ENCODE data around the gene DIAPH1. TPM values are rescaled to one million over a fixed set of nuclear protein-coding genes. Genes with fewer than 3 reads are reported as not detected.

DIAPH1 gene
- total and polyA plus RNA-seq, 8 donors, result 18.0 to 181 (median 76.6) TPM

DNA sequence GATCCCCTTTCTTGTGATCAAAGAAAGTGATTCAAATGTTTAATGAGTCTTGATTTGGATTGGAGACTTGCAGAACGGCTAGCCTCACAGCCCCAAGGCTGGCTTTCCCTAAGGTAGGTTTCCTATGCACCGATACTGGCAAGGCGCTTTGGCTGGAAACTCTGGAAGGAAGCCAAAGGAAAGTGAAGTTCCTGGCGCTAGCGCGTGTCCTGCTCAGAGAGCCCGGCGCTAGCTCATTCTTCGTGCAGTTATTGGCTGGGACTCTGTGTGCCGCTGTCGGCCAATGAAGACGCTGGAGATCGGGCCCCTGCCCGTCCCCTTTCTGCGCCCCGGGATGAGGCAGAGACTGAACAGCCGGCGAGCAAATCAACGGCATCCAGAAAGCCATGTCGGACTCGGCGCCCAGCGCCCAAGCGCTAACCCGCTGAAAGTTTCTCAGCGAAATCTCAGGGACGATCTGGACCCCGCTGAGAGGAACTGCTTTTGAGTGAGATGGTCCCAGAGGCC, 143.1 kb downstream of the DIAPH1 start, which contains the start of gene PCDHGC3:
PCDHGC3 (plus strand) TSS at position 342 of the 507 bp plus-strand sequence; CDS start at position 493, 151 bp downstream.
- DNase-seq, result peak; percentile 88 to 96
- Histone ChIP-seq H3K4me1 (peaks cover 17 to 57% (median 49%) of the 10 kb centered on the region in 4 donors), H3K27me3 (peaks cover 0 to 41% (median 21%) of the 10 kb centered on the region in 3 donors), H3K36me3 (no peaks in the 10 kb centered on the region), H3K4me3 (peak within 1 kb of the TSS; percentile 58 to 70 (median 64)), H3K27ac (peak within 1 kb of the TSS; percentile 61 to 92 (median 86)), H3K9me3 (no peaks in the 10 kb centered on the region)
- intact Hi-C loops (cut with DNase I; ENCODE audit: low total_unique reads), result loop anchor here (10.0 kb wide), 1 partner anchor 49 kb away; no protein-coding TSS in a partner anchor
- TF ChIP-seq EP300 (IDR thresholded peaks at IDR 0.05), result no peak
- peak in 2 of 7 experiments; percentile 21 for TF ChIP-seq CTCF (IDR thresholded peaks at IDR 0.05)
- TF ChIP-seq POLR2A (IDR thresholded peaks at IDR 0.05), result no peak
- peak; percentile 57 to 85 (median 63) for TF ChIP-seq POLR2AphosphoS5 (IDR thresholded peaks at IDR 0.05)
- 0 to 2% (median 1%) methylated on average over 19 to 28 of the region's 28 CpGs for whole genome bisulfite sequencing, 5 donors

DNA sequence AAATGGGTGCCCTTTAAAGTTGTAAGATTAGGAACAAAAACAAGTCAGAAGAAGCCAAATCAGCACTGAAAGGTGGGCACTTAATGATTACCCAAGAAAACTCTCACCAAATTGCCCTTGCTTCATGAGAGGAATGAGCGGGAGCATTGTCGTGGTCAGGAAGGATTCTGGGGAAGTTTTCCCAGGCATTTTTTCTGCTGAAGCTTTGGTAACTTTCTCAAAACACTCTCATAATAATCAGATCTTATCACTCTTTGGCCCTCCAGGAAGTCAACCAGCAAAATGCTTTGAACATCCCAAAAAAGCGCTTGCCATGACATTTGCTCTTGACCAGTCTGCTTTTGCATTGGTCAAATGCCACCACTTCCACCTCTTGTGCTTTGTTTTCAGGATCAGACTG, 153.4 kb downstream of the DIAPH1 start:
- WGBS, 5 donors, result 88 to 96% (median 93%) methylated on average over 3 of the region's 3 CpGs
- no peaks in the 10 kb centered on the region for H3K27me3 ChIP-seq
- no peak for DNase-seq
- intact Hi-C loops (cut with DNase I; ENCODE audit: low total_unique reads), result no loop called here
- H3K4me1 ChIP-seq, result no peaks in the 10 kb centered on the region
- TF ChIP-seq CTCF (IDR thresholded peaks at IDR 0.05) (no peak), EP300 (IDR thresholded peaks at IDR 0.05) (no peak), POLR2AphosphoS5 (IDR thresholded peaks at IDR 0.05) (no peak), POLR2A (IDR thresholded peaks at IDR 0.05) (no peak)
- H3K27ac ChIP-seq, result no peak overlapping the region
- peaks cover 0 to 15% (median 0%) of the 10 kb centered on the region in 4 donors for H3K9me3 ChIP-seq
- no peak overlapping the region for H3K4me3 ChIP-seq
- H3K36me3 ChIP-seq, result peaks cover 0 to 5% (median 0%) of the 10 kb centered on the region in 4 donors

Small RNA genes within 50 kb of the gene (small RNA-seq; reads per million reads assigned to genes)
- gene RPS27AP10, result 0 reads per million in 4 donors

Other genes with a start within 250 kb of the DIAPH1 start
- 1 to 10 TPM in 4 of 5 donors, under 1 TPM in 1; 0.87 to 8.8 (median 3.8) TPM for gene PCDHGB3, start 248.8 kb downstream of the DIAPH1 start, total RNA-seq
- under 1 TPM in 2 of 3 donors, not detected in 1; 0.06 to 0.08 TPM for gene PCDHGB3, start 248.8 kb downstream of the DIAPH1 start, polyA plus RNA-seq
- 1 to 10 TPM in 3 of 5 donors, under 1 TPM in 2; 0.29 to 4.4 (median 1.8) TPM for gene PCDHGA6, start 245.1 kb downstream of the DIAPH1 start, total RNA-seq
- gene PCDHGA6, start 245.1 kb downstream of the DIAPH1 start, polyA plus RNA-seq, result under 1 TPM in 2 of 3 donors, not detected in 1; 0.06 to 0.38 TPM
- gene PCDHGA7, start 236.3 kb downstream of the DIAPH1 start, total RNA-seq, result 10 to 100 TPM in 1 of 5 donors, 1 to 10 TPM in 2, under 1 TPM in 1, not detected in 1; 0.87 to 29.0 (median 2.7) TPM
- gene PCDHGA7, start 236.3 kb downstream of the DIAPH1 start, polyA plus RNA-seq, result under 1 TPM in 2 of 3 donors, not detected in 1; 0.06 to 0.30 TPM
- gene PCDHGB4, start 231.3 kb downstream of the DIAPH1 start, total RNA-seq, result 10 to 100 TPM in 1 of 5 donors, 1 to 10 TPM in 2, under 1 TPM in 2; 0.29 to 12.1 (median 1.2) TPM
- under 1 TPM in 2 of 3 donors, not detected in 1; 0.12 to 0.45 TPM for gene PCDHGB4, start 231.3 kb downstream of the DIAPH1 start, polyA plus RNA-seq
- gene PCDHGA8, start 226.4 kb downstream of the DIAPH1 start, total RNA-seq, result 10 to 100 TPM in 1 of 5 donors, 1 to 10 TPM in 2, under 1 TPM in 2; under 0.01 to 12.5 (median 1.2) TPM
- gene PCDHGA8, start 226.4 kb downstream of the DIAPH1 start, polyA plus RNA-seq, result under 1 TPM in 2 of 3 donors, not detected in 1; 0.06 to 0.08 TPM
- 10 to 100 TPM in 2 of 5 donors, 1 to 10 TPM in 3; 1.8 to 16.8 (median 4.2) TPM for gene PCDHGB5, start 221.1 kb downstream of the DIAPH1 start, total RNA-seq
- gene PCDHGB5, start 221.1 kb downstream of the DIAPH1 start, polyA plus RNA-seq, result under 1 TPM in 2 of 3 donors, not detected in 1; 0.35 to 0.75 TPM
- 10 to 100 TPM in 1 of 5 donors, 1 to 10 TPM in 3, not detected in 1; 1.6 to 10.1 (median 3.2) TPM for gene PCDHGA9, start 216.2 kb downstream of the DIAPH1 start, total RNA-seq
- under 1 TPM in 2 of 3 donors, not detected in 1; 0.13 to 0.25 TPM for gene PCDHGA9, start 216.2 kb downstream of the DIAPH1 start, polyA plus RNA-seq
- 1 to 10 TPM in 3 of 5 donors, under 1 TPM in 1, not detected in 1; 0.29 to 6.2 (median 4.9) TPM for gene PCDHGB6, start 211.0 kb downstream of the DIAPH1 start, total RNA-seq
- gene PCDHGB6, start 211.0 kb downstream of the DIAPH1 start, polyA plus RNA-seq, result under 1 TPM in 2 of 3 donors, not detected in 1; 0.31 to 0.50 TPM
- gene PCDHGA10, start 206.0 kb downstream of the DIAPH1 start, total RNA-seq, result 1 to 10 TPM in 3 of 5 donors, under 1 TPM in 1, not detected in 1; 0.89 to 7.0 (median 4.5) TPM
- gene PCDHGA10, start 206.0 kb downstream of the DIAPH1 start, polyA plus RNA-seq, result under 1 TPM; 0.15 to 0.65 (median 0.44) TPM
- gene PCDHGB7, start 201.3 kb downstream of the DIAPH1 start, total RNA-seq, result 10 to 100 TPM in 3 of 5 donors, 1 to 10 TPM in 2; 3.6 to 19.3 (median 16.8) TPM
- gene PCDHGB7, start 201.3 kb downstream of the DIAPH1 start, polyA plus RNA-seq, result under 1 TPM; 0.56 to 0.61 (median 0.58) TPM
- gene PCDHGA11, start 197.9 kb downstream of the DIAPH1 start, total RNA-seq, result 10 to 100 TPM in 1 of 5 donors, 1 to 10 TPM in 3, under 1 TPM in 1; 0.45 to 15.2 (median 2.9) TPM
- under 1 TPM; 0.25 to 0.48 (median 0.31) TPM for gene PCDHGA11, start 197.9 kb downstream of the DIAPH1 start, polyA plus RNA-seq
- gene PCDHGA12, start 188.5 kb downstream of the DIAPH1 start, total RNA-seq, result 1 to 10 TPM in 4 of 5 donors, under 1 TPM in 1; 0.58 to 7.4 (median 5.4) TPM
- gene PCDHGA12, start 188.5 kb downstream of the DIAPH1 start, polyA plus RNA-seq, result under 1 TPM in 2 of 3 donors, not detected in 1; 0.12 to 0.20 TPM
- 10 to 100 TPM in 4 of 5 donors, 1 to 10 TPM in 1; 7.6 to 35.8 (median 18.8) TPM for gene PCDHGC3, start 143.0 kb downstream of the DIAPH1 start, total RNA-seq
- gene PCDHGC3, start 143.0 kb downstream of the DIAPH1 start, polyA plus RNA-seq, result 10 to 100 TPM; 20.0 to 30.3 (median 29.1) TPM
- 10 to 100 TPM in 1 of 5 donors, 1 to 10 TPM in 2, under 1 TPM in 1, not detected in 1; 0.87 to 15.4 (median 5.0) TPM for gene PCDHGC4, start 134.0 kb downstream of the DIAPH1 start, total RNA-seq
- gene PCDHGC4, start 134.0 kb downstream of the DIAPH1 start, polyA plus RNA-seq, result not detected
- 1 to 10 TPM in 3 of 5 donors, not detected in 2; 2.0 to 3.5 (median 2.7) TPM for gene PCDHGC5, start 129.9 kb downstream of the DIAPH1 start, total RNA-seq
- under 1 TPM in 2 of 3 donors, not detected in 1; 0.08 to 0.12 TPM for gene PCDHGC5, start 129.9 kb downstream of the DIAPH1 start, polyA plus RNA-seq
- 10 to 100 TPM; 37.1 to 64.3 (median 48.4) TPM for gene HDAC3, start 17.8 kb upstream of the DIAPH1 start, total RNA-seq
- 10 to 100 TPM; 34.7 to 51.8 (median 36.2) TPM for gene HDAC3, start 17.8 kb upstream of the DIAPH1 start, polyA plus RNA-seq
- gene RELL2, start 18.0 kb upstream of the DIAPH1 start, total RNA-seq, result 1 to 10 TPM in 3 of 5 donors, under 1 TPM in 1, not detected in 1; 0.45 to 2.2 (median 1.1) TPM
- 1 to 10 TPM in 2 of 3 donors, under 1 TPM in 1; 0.61 to 4.9 (median 1.8) TPM for gene RELL2, start 18.0 kb upstream of the DIAPH1 start, polyA plus RNA-seq
- 10 to 100 TPM; 12.3 to 66.5 (median 28.0) TPM for gene FCHSD1, start 32.4 kb upstream of the DIAPH1 start, total RNA-seq
- 1 to 10 TPM; 5.0 to 9.9 (median 9.0) TPM for gene FCHSD1, start 32.4 kb upstream of the DIAPH1 start, polyA plus RNA-seq
- 10 to 100 TPM in 1 of 5 donors, 1 to 10 TPM in 4; 2.3 to 11.9 (median 6.2) TPM for gene ARAP3, start 63.2 kb upstream of the DIAPH1 start, total RNA-seq
- 1 to 10 TPM; 4.3 to 6.3 (median 5.0) TPM for gene ARAP3, start 63.2 kb upstream of the DIAPH1 start, polyA plus RNA-seq